ENCODE measurements around the gene CHRNA1. TPM values are rescaled to one million over a fixed set of nuclear protein-coding genes. Genes with fewer than 3 reads are reported as not detected.

CHRNA1 gene
- total RNA-seq, 1 experiment from 2014 or later, result not detected

DNA sequence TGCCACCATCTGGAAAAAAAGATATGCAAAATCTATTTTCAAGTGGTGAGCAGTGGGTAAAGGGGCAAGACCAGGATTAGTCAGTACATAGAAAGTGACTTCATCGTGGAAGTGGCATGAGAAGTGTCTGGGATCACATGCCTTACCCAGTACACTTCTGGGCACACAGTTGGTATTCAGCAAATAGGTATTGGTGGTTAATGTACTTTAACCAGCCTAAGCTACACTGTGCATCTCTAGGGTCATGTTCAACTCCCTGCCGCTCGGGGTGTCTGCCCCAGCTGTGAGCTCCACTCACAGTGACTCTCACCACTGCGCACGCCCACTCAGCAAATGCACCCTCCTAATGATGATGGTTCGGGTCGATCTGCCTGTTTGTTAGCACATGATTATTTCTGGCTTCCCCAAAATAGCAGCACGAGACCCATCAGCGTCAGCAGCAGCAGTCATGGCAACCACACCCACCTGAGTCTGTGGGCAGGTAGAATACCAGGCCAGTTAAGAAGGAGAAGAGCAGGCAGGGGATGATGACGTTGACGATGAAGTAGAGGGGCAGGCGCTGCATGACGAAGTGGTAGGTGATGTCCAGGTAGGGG is 11.1 kb downstream of the CHRNA1 start:
- TF ChIP-seq POLR2A (IDR thresholded peaks at IDR 0.05; ENCODE audit: borderline replicate concordance, extremely low read depth, insufficient read depth, insufficient read length), result no peak
- TF ChIP-seq FOSL1 (IDR thresholded peaks at IDR 0.05; ENCODE audit: low read depth), result no peak
- no peak for TF ChIP-seq ATF3 (IDR thresholded peaks at IDR 0.05)
- no peak for TF ChIP-seq SRF (IDR thresholded peaks at IDR 0.05; ENCODE audit: low read depth)
- TF ChIP-seq POLR2AphosphoS5 (IDR thresholded peaks at IDR 0.05; ENCODE audit: low read depth, low read length), result no peak
- no peak for TF ChIP-seq YY1 (IDR thresholded peaks at IDR 0.05; ENCODE audit: extremely low read depth, insufficient replicate concordance, low read depth, low read length)
- TF ChIP-seq EZH2phosphoT487 (IDR thresholded peaks at IDR 0.05; ENCODE audit: borderline replicate concordance), result no peak
- no peak for TF ChIP-seq JUND (IDR thresholded peaks at IDR 0.05)
- no peak for TF ChIP-seq RAD21 (IDR thresholded peaks at IDR 0.05; ENCODE audit: low read depth)
- TF ChIP-seq, protein P1, sequence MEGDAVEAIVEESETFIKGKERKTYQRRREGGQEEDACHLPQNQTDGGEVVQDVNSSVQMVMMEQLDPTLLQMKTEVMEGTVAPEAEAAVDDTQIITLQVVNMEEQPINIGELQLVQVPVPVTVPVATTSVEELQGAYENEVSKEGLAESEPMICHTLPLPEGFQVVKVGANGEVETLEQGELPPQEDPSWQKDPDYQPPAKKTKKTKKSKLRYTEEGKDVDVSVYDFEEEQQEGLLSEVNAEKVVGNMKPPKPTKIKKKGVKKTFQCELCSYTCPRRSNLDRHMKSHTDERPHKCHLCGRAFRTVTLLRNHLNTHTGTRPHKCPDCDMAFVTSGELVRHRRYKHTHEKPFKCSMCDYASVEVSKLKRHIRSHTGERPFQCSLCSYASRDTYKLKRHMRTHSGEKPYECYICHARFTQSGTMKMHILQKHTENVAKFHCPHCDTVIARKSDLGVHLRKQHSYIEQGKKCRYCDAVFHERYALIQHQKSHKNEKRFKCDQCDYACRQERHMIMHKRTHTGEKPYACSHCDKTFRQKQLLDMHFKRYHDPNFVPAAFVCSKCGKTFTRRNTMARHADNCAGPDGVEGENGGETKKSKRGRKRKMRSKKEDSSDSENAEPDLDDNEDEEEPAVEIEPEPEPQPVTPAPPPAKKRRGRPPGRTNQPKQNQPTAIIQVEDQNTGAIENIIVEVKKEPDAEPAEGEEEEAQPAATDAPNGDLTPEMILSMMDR (IDR thresholded peaks at IDR 0.05 in 2 of 3, conservative IDR thresholded peaks at IDR 0.05 in 1 of 3; ENCODE audit: borderline replicate concordance in 1 of 3, insufficient read depth in 1 of 3, low read depth in 2 of 3, low read length in 2 of 3), result no peak
- no peak for TF ChIP-seq TCF7L2 (IDR thresholded peaks at IDR 0.05; ENCODE audit: borderline replicate concordance, extremely low read depth, insufficient read depth, insufficient read length)
- TF ChIP-seq, protein P2, sequence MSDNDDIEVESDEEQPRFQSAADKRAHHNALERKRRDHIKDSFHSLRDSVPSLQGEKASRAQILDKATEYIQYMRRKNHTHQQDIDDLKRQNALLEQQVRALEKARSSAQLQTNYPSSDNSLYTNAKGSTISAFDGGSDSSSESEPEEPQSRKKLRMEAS (IDR thresholded peaks at IDR 0.05), result no peak
- TF ChIP-seq ELF1 (IDR thresholded peaks at IDR 0.05; ENCODE audit: borderline replicate concordance, low read depth), result no peak
- TF ChIP-seq ZNF274 (IDR thresholded peaks at IDR 0.05; ENCODE audit: low read depth, low read length), result no peak
- no peak for TF ChIP-seq CBX3 (IDR thresholded peaks at IDR 0.05; ENCODE audit: low read depth)
- no peak for TF ChIP-seq REST (IDR thresholded peaks at IDR 0.05; ENCODE audit: low read depth)
- TF ChIP-seq ZFX (IDR thresholded peaks at IDR 0.05), result no peak
- no peak for TF ChIP-seq SIN3A (IDR thresholded peaks at IDR 0.05; ENCODE audit: low read depth)
- TF ChIP-seq SP1 (IDR thresholded peaks at IDR 0.05; ENCODE audit: low read depth), result no peak
- H3K9me2 ChIP-seq (ENCODE audit: insufficient read depth), result no peaks in the 10 kb centered on the region

More for the DNA sequence above, 11.1 kb downstream of the CHRNA1 start:
- Histone ChIP-seq H3K27me3 (ENCODE audit: insufficient read depth, low read length) (no peaks in the 10 kb centered on the region), H3K4me2 (ENCODE audit: low read length) (no peak overlapping the region), H3K36me3 (ENCODE audit: control insufficient read depth in 1 of 2, insufficient read depth in 2 of 2, low read length in 2 of 2) (no peaks in the 10 kb centered on the region), H3K9ac (ENCODE audit: low read length) (no peak overlapping the region), H3K79me2 (ENCODE audit: insufficient read depth, low read length) (no peaks in the 10 kb centered on the region), H4K20me1 (ENCODE audit: insufficient read depth) (no peaks in the 10 kb centered on the region), H3K9me3 (ENCODE audit: control insufficient read depth in 1 of 2, insufficient read depth in 1 of 2, low read depth in 1 of 2, low read length in 2 of 2) (no peaks in the 10 kb centered on the region), H2AFZ (ENCODE audit: low read depth, low read length, poor library complexity, severe bottlenecking) (no peak overlapping the region), H3K4me3 (replicated peaks in 1 of 2; ENCODE audit: low read depth in 1 of 2, low read length in 2 of 2) (no peak overlapping the region), H3K27ac (ENCODE audit: low read depth, low read length) (no peak overlapping the region), H3K4me1 (ENCODE audit: control insufficient read depth in 1 of 2, insufficient read depth in 2 of 2, low read length in 2 of 2) (peaks cover 5 to 7% of the 10 kb centered on the region in 2 experiments)
- BruUV-seq (replicated peaks), result no TSS peak
- intact Hi-C loops (cut with micrococcal nuclease), result no loop called here
- POLR2A ChIA-PET, result no interaction called here
- DNase-seq (ENCODE audit: low read depth, low spot score) (no peak), ATAC-seq (no peak)
- CTCF ChIA-PET, result no interaction called here
- RAD21 ChIA-PET (ENCODE audit: low non-redundant PET in 1 of 2, low total read pairs in 2 of 2, uncharacterized antibody in 2 of 2, unreplicated experiment in 2 of 2), result no interaction called here
